Measurements from ENCODE around the gene INA. TPM values are rescaled to one million over a fixed set of nuclear protein-coding genes. Genes with fewer than 3 reads are reported as not detected.
"Not testable (repeated sequence)": the region's sequence is repeated elsewhere in the genome, so short reads cannot be mapped to it uniquely, and the experiment has no call there.

INA gene
- total RNA-seq, 1 donor from 2014 or later: 2.4 TPM

- Mint-ChIP-seq H3K4me1 (ENCODE audit: unreplicated experiment) (peaks cover 22% of the 10 kb centered on the region), H3K27ac (ENCODE audit: unreplicated experiment) (no peak overlapping the region), H3K27me3 (ENCODE audit: unreplicated experiment) (peaks cover 13% of the 10 kb centered on the region), H3K9me3 (ENCODE audit: unreplicated experiment) (no peaks in the 10 kb centered on the region), H3K4me3 (ENCODE audit: unreplicated experiment) (no peak overlapping the region), H3K36me3 (ENCODE audit: unreplicated experiment) (no peaks in the 10 kb centered on the region)
- DNase-seq (ENCODE audit: extremely low spot score, unreplicated experiment): peak; percentile 88
- TF ChIP-seq CTCF (IDR thresholded peaks at IDR 0.05): peak; percentile 93
These were observed 32.2 kb upstream of the INA start for GRCh38 chr10:103244666-103245271.

- DNase-seq (ENCODE audit: extremely low spot score, unreplicated experiment); H3K4me3 Mint-ChIP-seq (ENCODE audit: unreplicated experiment); H3K27ac Mint-ChIP-seq (ENCODE audit: unreplicated experiment); H3K36me3 Mint-ChIP-seq (ENCODE audit: unreplicated experiment); H3K9me3 Mint-ChIP-seq (ENCODE audit: unreplicated experiment): not testable (repeated sequence)
- Mint-ChIP-seq H3K27me3 (ENCODE audit: unreplicated experiment) (peaks cover 13% of the 10 kb centered on the region), H3K4me1 (ENCODE audit: unreplicated experiment) (peaks cover 20% of the 10 kb centered on the region)
These were observed 31.4 kb upstream of the INA start, which contains the start of gene RPEL1 for GRCh38 chr10:103245587-103245986. RPEL1 (plus strand) TSS chr10:103245887; CDS start chr10:103245997, 110 bp downstream.

GRCh38 chr10:103246324-103246723 is 30.6 kb upstream of the INA start:
- peaks cover 16% of the 10 kb centered on the region for H3K4me1 Mint-ChIP-seq (ENCODE audit: unreplicated experiment)
- no peak overlapping the region for H3K27ac Mint-ChIP-seq (ENCODE audit: unreplicated experiment)

GRCh38 chr10:103254113-103254512 is 22.8 kb upstream of the INA start:
- no peak for TF ChIP-seq CTCF (IDR thresholded peaks at IDR 0.05)
- H3K36me3 Mint-ChIP-seq (ENCODE audit: unreplicated experiment): no peaks in the 10 kb centered on the region
- H3K9me3 Mint-ChIP-seq (ENCODE audit: unreplicated experiment): peaks cover 5% of the 10 kb centered on the region
- no peak overlapping the region for H3K27ac Mint-ChIP-seq (ENCODE audit: unreplicated experiment)
- no peak for DNase-seq (ENCODE audit: extremely low spot score, unreplicated experiment)
- H3K4me3 Mint-ChIP-seq (ENCODE audit: unreplicated experiment): no peak overlapping the region
- no peaks in the 10 kb centered on the region for H3K4me1 Mint-ChIP-seq (ENCODE audit: unreplicated experiment)
- no peaks in the 10 kb centered on the region for H3K27me3 Mint-ChIP-seq (ENCODE audit: unreplicated experiment)

More at GRCh38 chr10:103246324-103246723, 30.6 kb upstream of the INA start:
- TF ChIP-seq CTCF (IDR thresholded peaks at IDR 0.05): peak; percentile 27
- H3K27me3 Mint-ChIP-seq (ENCODE audit: unreplicated experiment): peaks cover 13% of the 10 kb centered on the region
- H3K36me3 Mint-ChIP-seq (ENCODE audit: unreplicated experiment): no peaks in the 10 kb centered on the region
- no peaks in the 10 kb centered on the region for H3K9me3 Mint-ChIP-seq (ENCODE audit: unreplicated experiment)
- H3K4me3 Mint-ChIP-seq (ENCODE audit: unreplicated experiment): no peak overlapping the region
- DNase-seq (ENCODE audit: extremely low spot score, unreplicated experiment): no peak

- H3K27me3 Mint-ChIP-seq (ENCODE audit: unreplicated experiment): no peaks in the 10 kb centered on the region
- H3K4me1 Mint-ChIP-seq (ENCODE audit: unreplicated experiment): no peaks in the 10 kb centered on the region
- no peak for TF ChIP-seq CTCF (IDR thresholded peaks at IDR 0.05)
- no peak for DNase-seq (ENCODE audit: extremely low spot score, unreplicated experiment)
- H3K36me3 Mint-ChIP-seq (ENCODE audit: unreplicated experiment): no peaks in the 10 kb centered on the region
- no peak overlapping the region for H3K27ac Mint-ChIP-seq (ENCODE audit: unreplicated experiment)
- H3K9me3 Mint-ChIP-seq (ENCODE audit: unreplicated experiment): peaks cover 8% of the 10 kb centered on the region
- H3K4me3 Mint-ChIP-seq (ENCODE audit: unreplicated experiment): no peak overlapping the region
These were observed 22.2 kb upstream of the INA start for GRCh38 chr10:103254538-103255325.

All from osteocyte (in vitro differentiated cells).